Measurements from ENCODE around the gene KRABD2.
"Not testable (repeated sequence)": the region's sequence is repeated elsewhere in the genome, so short reads cannot be mapped to it uniquely, and the experiment has no call there.

DNA sequence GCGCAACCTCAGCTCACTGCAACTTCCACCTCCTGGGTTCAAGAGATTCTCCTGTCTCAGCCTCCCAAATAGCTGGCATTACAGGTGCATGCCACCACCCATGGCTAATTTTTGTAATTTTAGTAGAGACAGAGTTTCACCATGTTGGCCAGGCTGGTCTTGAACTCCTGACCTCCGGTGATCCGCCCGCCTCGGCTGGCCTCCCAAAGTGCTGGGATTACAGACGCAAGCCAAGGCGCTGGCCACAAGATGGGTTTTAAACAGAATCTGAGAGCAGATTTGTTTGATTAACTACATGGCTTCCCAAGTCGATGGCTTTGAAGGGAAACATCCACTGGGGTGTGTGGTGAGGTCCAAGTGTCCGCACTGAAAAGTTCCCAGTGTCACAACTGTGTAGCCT, 18.0 kb upstream of the KRABD2 start:
- not testable (repeated sequence) for TF ChIP-seq CTCF (IDR thresholded peaks at IDR 0.05; ENCODE audit: low read length); EZH2 (optimal IDR thresholded peaks at IDR 0.05; ENCODE audit: low read depth, low read length); EZH2phosphoT487 (IDR thresholded peaks at IDR 0.05; ENCODE audit: low read length)
